Measurements from ENCODE around the gene OVCA2. TPM values are rescaled to one million over a fixed set of nuclear protein-coding genes. Genes with fewer than 3 reads are reported as not detected.
A peak's percentile ranks its signal among the peaks of the same experiment; 100 is the strongest.

The OVCA2 gene
- total RNA-seq, 1 experiment from 2014 or later = 33.5 TPM

- intact Hi-C loops (cut with micrococcal nuclease) = no loop called here
- Mint-ChIP-seq H3K4me3 (ENCODE audit: unreplicated experiment) (no peak overlapping the region), H3K4me1 (ENCODE audit: insufficient read depth, unreplicated experiment) (no peaks in the 10 kb centered on the region), H3K36me3 (ENCODE audit: insufficient read depth, unreplicated experiment) (peaks cover 35% of the 10 kb centered on the region), H3K9me3 (ENCODE audit: unreplicated experiment) (no peaks in the 10 kb centered on the region), H3K27me3 (ENCODE audit: insufficient read depth, unreplicated experiment) (no peaks in the 10 kb centered on the region), H3K27ac (ENCODE audit: low read depth, unreplicated experiment) (no peak overlapping the region)
- ChIA-PET POLR2A (interaction anchor here (0.5 kb wide), 1 partner anchor 131 kb away, joined by 3 read pairs; no protein-coding TSS in a partner anchor), CTCF (interaction anchor here (1.1 to 1.8 kb wide), 3 partner anchors 10 to 207 kb away, joined by 3 to 7 read pairs (median 4); no protein-coding TSS in a partner anchor)
- DNase-seq (ENCODE audit: unreplicated experiment) = no peak
- no TSS peak for BruUV-seq (replicated peaks)
- TF ChIP-seq, protein P1, sequence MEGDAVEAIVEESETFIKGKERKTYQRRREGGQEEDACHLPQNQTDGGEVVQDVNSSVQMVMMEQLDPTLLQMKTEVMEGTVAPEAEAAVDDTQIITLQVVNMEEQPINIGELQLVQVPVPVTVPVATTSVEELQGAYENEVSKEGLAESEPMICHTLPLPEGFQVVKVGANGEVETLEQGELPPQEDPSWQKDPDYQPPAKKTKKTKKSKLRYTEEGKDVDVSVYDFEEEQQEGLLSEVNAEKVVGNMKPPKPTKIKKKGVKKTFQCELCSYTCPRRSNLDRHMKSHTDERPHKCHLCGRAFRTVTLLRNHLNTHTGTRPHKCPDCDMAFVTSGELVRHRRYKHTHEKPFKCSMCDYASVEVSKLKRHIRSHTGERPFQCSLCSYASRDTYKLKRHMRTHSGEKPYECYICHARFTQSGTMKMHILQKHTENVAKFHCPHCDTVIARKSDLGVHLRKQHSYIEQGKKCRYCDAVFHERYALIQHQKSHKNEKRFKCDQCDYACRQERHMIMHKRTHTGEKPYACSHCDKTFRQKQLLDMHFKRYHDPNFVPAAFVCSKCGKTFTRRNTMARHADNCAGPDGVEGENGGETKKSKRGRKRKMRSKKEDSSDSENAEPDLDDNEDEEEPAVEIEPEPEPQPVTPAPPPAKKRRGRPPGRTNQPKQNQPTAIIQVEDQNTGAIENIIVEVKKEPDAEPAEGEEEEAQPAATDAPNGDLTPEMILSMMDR (IDR thresholded peaks at IDR 0.05; ENCODE audit: unreplicated experiment) = no peak
Measured at GRCh38 chr17:2037155-2037554, 4.7 kb upstream of the OVCA2 start.

GRCh38 chr17:2040219-2040827 lies 1.5 kb upstream of the OVCA2 start:
- H3K36me3 Mint-ChIP-seq (ENCODE audit: insufficient read depth, unreplicated experiment) = peaks cover 57% of the 10 kb centered on the region
- no peak overlapping the region for H3K4me3 Mint-ChIP-seq (ENCODE audit: unreplicated experiment)
- TF ChIP-seq, protein P1 (IDR thresholded peaks at IDR 0.05; ENCODE audit: unreplicated experiment) = no peak
- ChIA-PET POLR2A (interaction anchor here (0.7 to 1.4 kb wide), 3 partner anchors 8 to 70 kb away, joined by 3 to 10 read pairs (median 3); no protein-coding TSS in a partner anchor), CTCF (interaction anchor here (0.6 to 2.6 kb wide), 4 partner anchors 15 to 287 kb away, joined by 3 to 17 read pairs (median 6); partner anchors contain the start of gene RTN4RL1)
- no peak for DNase-seq (ENCODE audit: unreplicated experiment)
- no TSS peak for BruUV-seq (replicated peaks)
- H3K27ac Mint-ChIP-seq (ENCODE audit: low read depth, unreplicated experiment) = no peak overlapping the region
- intact Hi-C loops (cut with micrococcal nuclease) = no loop called here
- H3K4me1 Mint-ChIP-seq (ENCODE audit: insufficient read depth, unreplicated experiment) = peaks cover 15% of the 10 kb centered on the region
- H3K9me3 Mint-ChIP-seq (ENCODE audit: unreplicated experiment) = no peaks in the 10 kb centered on the region
- no peaks in the 10 kb centered on the region for H3K27me3 Mint-ChIP-seq (ENCODE audit: insufficient read depth, unreplicated experiment)

DNA sequence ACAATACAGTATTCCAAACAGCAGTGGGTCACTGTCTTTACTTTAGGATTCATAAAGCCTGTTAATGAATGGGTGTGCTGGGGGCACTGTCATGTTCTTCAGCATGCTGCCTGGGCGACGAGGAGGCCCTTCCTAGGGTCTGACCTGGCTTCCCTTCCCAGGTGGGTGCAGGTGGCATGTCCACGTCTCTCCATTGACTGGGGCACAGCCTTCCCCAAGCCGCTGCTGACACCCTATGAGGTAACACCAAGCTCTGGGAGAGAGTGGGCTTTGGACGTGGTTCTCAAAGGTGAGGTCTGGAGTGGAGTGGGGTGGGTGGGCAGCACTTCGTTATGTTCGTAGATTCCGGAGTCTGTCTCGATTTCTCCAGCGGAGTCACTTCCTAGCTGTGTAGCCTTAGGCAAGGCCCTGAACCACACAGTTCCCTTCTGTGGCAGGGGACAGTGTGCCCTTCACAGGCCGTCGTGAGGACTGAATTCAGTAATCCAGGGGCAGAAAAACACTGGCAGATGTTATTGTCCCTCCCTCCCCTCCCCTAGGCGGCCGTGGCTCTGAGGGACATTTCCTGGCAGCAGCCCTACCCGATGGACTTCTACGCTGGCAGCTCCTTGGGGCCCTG lies 771 bp upstream of the OVCA2 start:
- Mint-ChIP-seq H3K27me3 (ENCODE audit: insufficient read depth, unreplicated experiment) (no peaks in the 10 kb centered on the region), H3K9me3 (ENCODE audit: unreplicated experiment) (no peaks in the 10 kb centered on the region), H3K4me3 (ENCODE audit: unreplicated experiment) (peak overlapping the region; percentile 99), H3K4me1 (ENCODE audit: insufficient read depth, unreplicated experiment) (peaks cover 15% of the 10 kb centered on the region), H3K36me3 (ENCODE audit: insufficient read depth, unreplicated experiment) (peaks cover 57% of the 10 kb centered on the region), H3K27ac (ENCODE audit: low read depth, unreplicated experiment) (no peak overlapping the region)
- POLR2A ChIA-PET = interaction anchor here (0.5 to 2.2 kb wide), 7 partner anchors 9 to 366 kb away, joined by 3 to 10 read pairs (median 6); partner anchors contain the start of genes RTN4RL1 and TSR1
- BruUV-seq (replicated peaks) = no TSS peak
- TF ChIP-seq, protein P1 (IDR thresholded peaks at IDR 0.05; ENCODE audit: unreplicated experiment) = no peak
- intact Hi-C loops (cut with micrococcal nuclease) = no loop called here
- no peak for DNase-seq (ENCODE audit: unreplicated experiment)
- CTCF ChIA-PET = interaction anchor here (0.6 to 2.6 kb wide), 8 partner anchors 16 to 376 kb away, joined by 3 to 17 read pairs (median 3); partner anchors contain the start of gene RTN4RL1

DNA sequence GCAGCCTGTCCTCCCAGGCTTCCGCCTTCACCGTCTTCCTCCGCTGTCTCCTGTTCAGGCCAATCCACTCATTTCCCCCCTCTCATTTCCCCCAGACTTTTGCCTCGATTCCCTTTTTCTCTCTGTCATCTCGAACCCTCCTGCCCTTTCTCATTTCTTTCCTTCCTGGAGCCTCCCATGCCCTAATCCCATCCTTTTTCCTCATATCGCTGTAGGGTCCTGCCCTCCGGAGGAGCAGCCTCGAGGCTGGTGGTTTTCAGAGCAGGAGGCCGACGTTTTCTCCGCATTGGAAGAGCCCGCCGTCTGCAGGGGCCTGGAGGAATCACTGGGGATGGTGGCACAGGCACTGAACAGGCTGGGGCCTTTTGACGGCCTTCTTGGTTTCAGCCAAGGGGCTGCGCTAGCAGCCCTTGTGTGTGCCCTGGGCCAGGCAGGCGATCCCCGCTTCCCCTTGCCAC lies 597 bp downstream of the OVCA2 start:
- POLR2A ChIA-PET = interaction anchor here (0.6 to 2.2 kb wide), 5 partner anchors 14 to 592 kb away, joined by 3 to 6 read pairs (median 4); no protein-coding TSS in a partner anchor
- no peak for DNase-seq (ENCODE audit: unreplicated experiment)
- Mint-ChIP-seq H3K4me3 (ENCODE audit: unreplicated experiment) (peak overlapping the region; percentile 99), H3K27me3 (ENCODE audit: insufficient read depth, unreplicated experiment) (no peaks in the 10 kb centered on the region), H3K9me3 (ENCODE audit: unreplicated experiment) (no peaks in the 10 kb centered on the region), H3K27ac (ENCODE audit: low read depth, unreplicated experiment) (peak overlapping the region; percentile 98), H3K36me3 (ENCODE audit: insufficient read depth, unreplicated experiment) (peaks cover 43% of the 10 kb centered on the region), H3K4me1 (ENCODE audit: insufficient read depth, unreplicated experiment) (peaks cover 15% of the 10 kb centered on the region)
- CTCF ChIA-PET = interaction anchor here (0.6 to 2.6 kb wide), 2 partner anchors 133 to 357 kb away, joined by 3 to 17 read pairs; no protein-coding TSS in a partner anchor
- no TSS peak for BruUV-seq (replicated peaks)
- intact Hi-C loops (cut with micrococcal nuclease) = no loop called here
- TF ChIP-seq, protein P1 (IDR thresholded peaks at IDR 0.05; ENCODE audit: unreplicated experiment) = no peak
